ENCODE results near the gene SKI.

DNA sequence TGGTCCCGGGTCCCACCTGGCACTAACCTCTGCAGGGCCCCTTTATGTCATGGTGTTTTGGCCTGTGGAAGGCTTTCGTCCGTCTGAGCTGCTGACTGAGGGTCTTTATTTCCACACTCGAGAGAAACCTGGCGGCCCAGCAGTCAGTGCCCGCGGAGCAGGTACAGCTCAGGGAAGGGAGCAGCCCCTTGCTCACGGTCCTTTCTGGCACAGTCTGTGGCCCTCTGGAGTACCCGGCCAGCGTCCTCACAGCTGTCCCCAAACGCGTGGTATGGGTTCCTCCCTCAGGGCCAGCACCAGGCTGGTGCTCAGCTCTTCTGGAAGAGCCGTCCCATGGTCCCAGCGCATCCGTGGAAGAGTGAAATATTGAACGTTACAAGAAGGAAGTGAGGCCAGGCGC is 24.3 kb downstream of the SKI start:
- TF ChIP-seq, protein P1, sequence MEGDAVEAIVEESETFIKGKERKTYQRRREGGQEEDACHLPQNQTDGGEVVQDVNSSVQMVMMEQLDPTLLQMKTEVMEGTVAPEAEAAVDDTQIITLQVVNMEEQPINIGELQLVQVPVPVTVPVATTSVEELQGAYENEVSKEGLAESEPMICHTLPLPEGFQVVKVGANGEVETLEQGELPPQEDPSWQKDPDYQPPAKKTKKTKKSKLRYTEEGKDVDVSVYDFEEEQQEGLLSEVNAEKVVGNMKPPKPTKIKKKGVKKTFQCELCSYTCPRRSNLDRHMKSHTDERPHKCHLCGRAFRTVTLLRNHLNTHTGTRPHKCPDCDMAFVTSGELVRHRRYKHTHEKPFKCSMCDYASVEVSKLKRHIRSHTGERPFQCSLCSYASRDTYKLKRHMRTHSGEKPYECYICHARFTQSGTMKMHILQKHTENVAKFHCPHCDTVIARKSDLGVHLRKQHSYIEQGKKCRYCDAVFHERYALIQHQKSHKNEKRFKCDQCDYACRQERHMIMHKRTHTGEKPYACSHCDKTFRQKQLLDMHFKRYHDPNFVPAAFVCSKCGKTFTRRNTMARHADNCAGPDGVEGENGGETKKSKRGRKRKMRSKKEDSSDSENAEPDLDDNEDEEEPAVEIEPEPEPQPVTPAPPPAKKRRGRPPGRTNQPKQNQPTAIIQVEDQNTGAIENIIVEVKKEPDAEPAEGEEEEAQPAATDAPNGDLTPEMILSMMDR (conservative IDR thresholded peaks at IDR 0.05 in 1 of 2, IDR thresholded peaks at IDR 0.05 in 1 of 2; ENCODE audit: low read depth in 1 of 2, low read length in 2 of 2), result no peak
- TF ChIP-seq EZH2 (IDR thresholded peaks at IDR 0.05; ENCODE audit: low read length, missing control alignments), result no peak
